Heart left ventricle (tissue), 16 donors: ENCODE results near the gene PLCH1. TPM values are rescaled to one million over a fixed set of nuclear protein-coding genes. Genes with fewer than 3 reads are reported as not detected.

ENCODE experiments used
- ATAC-seq, 4 donors: fragments of 200-7000 bp; cut with Tn5 transposase; one replicate each; pipeline ENCODE4 v1.9.1; 2020 to 2022; ENCODE audit warnings: moderate library complexity in 4 of 4, mild to moderate bottlenecking in 3 of 4, moderate number of reproducible peaks in 1 of 4
- DNase-seq, 5 donors: peaks; one replicate each; pipeline ENCODE4 v3.0.0-alpha.2; 2020
- H3K27ac ChIP-seq, 12 donors: fragments of 200-600 bp; sonication (generic) in 4 of 12; one replicate each; pipeline versions ENCODE4 v1.5.0 to v1.8.0; 2016 to 2022; ENCODE audit warnings: mild to moderate bottlenecking in 2 of 12
- H3K27me3 ChIP-seq, 9 donors: fragments of 200-600 bp; sonication (generic) in 2 of 9; one replicate each; pipeline versions ENCODE4 v1.5.1 to v1.8.0; 2016 to 2022; ENCODE audit warnings: mild to moderate bottlenecking in 3 of 9
- H3K36me3 ChIP-seq, 9 donors: fragments of 200-600 bp; sonication (generic) in 2 of 9; one replicate each; pipeline versions ENCODE4 v1.5.0 to v1.8.0; 2018 to 2022; ENCODE audit warnings: mild to moderate bottlenecking in 2 of 9
- H3K4me1 ChIP-seq, 12 donors: fragments of 200-600 bp; sonication (generic) in 4 of 12; one replicate each; pipeline versions ENCODE4 v1.5.0 to v1.8.0; 2016 to 2022; ENCODE audit warnings: mild to moderate bottlenecking in 3 of 12
- H3K4me3 ChIP-seq, 12 donors: fragments of 200-600 bp; sonication (generic) in 4 of 12; one replicate each; pipeline versions ENCODE4 v1.5.0 to v1.8.0; 2017 to 2022; ENCODE audit warnings: mild to moderate bottlenecking in 9 of 12, moderate library complexity in 4 of 12
- H3K9me3 ChIP-seq, 12 donors: fragments of 200-600 bp; sonication (generic) in 4 of 12; one replicate each; pipeline versions ENCODE4 v1.5.0 to v1.8.0; 2016 to 2022; ENCODE audit warnings: mild to moderate bottlenecking in 1 of 12
- CTCF ChIP-seq, 12 donors: fragments of 200-600 bp; sonication (generic) in 4 of 12; IDR thresholded peaks; one replicate each; pipeline versions ENCODE4 v1.5.0 to v1.8.0; 2018 to 2022; ENCODE audit warnings: antibody characterized with exemption in 12 of 12, mild to moderate bottlenecking in 5 of 12
- POLR2A ChIP-seq, 2 donors: fragments of 450-650 bp; IDR thresholded peaks; one replicate each; pipeline ENCODE4 v1.6.1; 2017; ENCODE audit warnings: antibody characterized with exemption in 2 of 2, mild to moderate bottlenecking in 2 of 2, moderate library complexity in 2 of 2
- WGBS, 4 donors: extraction: QIAGEN DNeasy Blood & Tissue Kit in 2 of 4; methylation state at CpG; one replicate each; pipeline versions ENCODE4 v1.1.5 to v1.1.7; 2013 to 2018; 5-methylcytosine and 5-hydroxymethylcytosine counted together
- intact Hi-C, 10 donors: fragments of 100-400 bp; cut with DNase I; formaldehyde crosslinking; loops; one replicate each; pipeline versions ENCODE4 v1.11.1 to v1.14.2; 2022
- polyA plus RNA-seq, 2 donors: library from polyadenylated mRNA; stranded (reverse); fragments of 200-250 nt; gene quantifications; one replicate each; pipeline ENCODE4 v1.2.3, GENCODE V29; 2013
- total RNA-seq, 9 donors: library from RNA; depleted of rRNA in 2 of 9; stranded (reverse); fragments of >200 nt in 2 of 9; fragmentation: NEBNext Ultra II Directional in 3 of 9; extraction: Animal tissue kit (Norgen Biotek cat#: 25700) in 3 of 9; gene quantifications; one replicate each; pipeline versions ENCODE4 v1.1.0 to v1.2.4, GENCODE V29; 2016 to 2023
- donor health status: ischemic (EF 13 %, LVEDD 7.1; RV severe dilation, severe dysfunction).
- donor health status: healthy with polysubstance abuse.
- donor health status: DM: no; HTN: yes; CAD: no.
- donor health status: DM: no; HTN: no; CAD: no.
- donor health status: ischemic (EF 25% LVEDD 6.9; RV normal size, moderate dysfunction).
- donor health status: ischemic (EF 25% LVEDD 5.7; RV mildly dilated, moderate dysfunction).
- donor health status: healthy.
- donor health status: DM: yes; HTN: yes; CAD: no.
- donor health status: ischemic (EF 35%, LVEDD 5.7; RV mildly dilated, moderate dysfunction).
- donor health status: nonischemic (EF 11% LVEDD 7.7; RV severe dilation, severe dysfunction).
- donor health status: DM: yes; HTN: yes; CAD: no.
- donor health status: PGD.
- donor health status: ischemic (EF 29% LVEDD 5.4; RV normal size, mild dysfunction).
- donor health status: nonischemic (EF 23%, LVEDD 6.1; RV moderate dilation, normal function).

PLCH1 gene
- total and polyA plus RNA-seq, 11 donors = 0.07 to 2.7 (median 0.23) TPM

- no peaks in the 10 kb centered on the region for H3K4me1 ChIP-seq
- no peak for DNase-seq
- intact Hi-C loops = loop anchor here in 3 of 10 donors (5.0 to 10.0 kb wide), 2 partner anchors 372 to 995 kb away; no protein-coding TSS in a partner anchor
- H3K4me3 ChIP-seq = no peak overlapping the region
- TF ChIP-seq CTCF (IDR thresholded peaks at IDR 0.05) (no peak), POLR2A (IDR thresholded peaks at IDR 0.05) (no peak)
- no peaks in the 10 kb centered on the region for H3K36me3 ChIP-seq
- 84 to 89% (median 85%) methylated on average over 4 of the region's 4 CpGs for WGBS, 4 donors
- no peak overlapping the region for H3K27ac ChIP-seq
- H3K27me3 ChIP-seq = no peaks in the 10 kb centered on the region
- no peaks in the 10 kb centered on the region for H3K9me3 ChIP-seq
- no peak for ATAC-seq
These were observed 418.0 kb downstream of the PLCH1 start for GRCh38 chr3:155326901-155327300.

GRCh38 chr3:155326244-155326643 lies 418.6 kb downstream of the PLCH1 start:
- TF ChIP-seq POLR2A (IDR thresholded peaks at IDR 0.05) (no peak), CTCF (IDR thresholded peaks at IDR 0.05) (no peak)
- Histone ChIP-seq H3K36me3 (no peaks in the 10 kb centered on the region), H3K27ac (no peak overlapping the region), H3K4me1 (no peaks in the 10 kb centered on the region), H3K9me3 (no peaks in the 10 kb centered on the region), H3K4me3 (no peak overlapping the region), H3K27me3 (no peaks in the 10 kb centered on the region)
- intact Hi-C loops = loop anchor here in 3 of 10 donors (5.0 to 10.0 kb wide), 2 partner anchors 371 to 994 kb away; no protein-coding TSS in a partner anchor
- DNase-seq (no peak), ATAC-seq (no peak)
- 80 to 86% (median 83%) methylated on average over 5 of the region's 5 CpGs for WGBS, 4 donors

Other genes with a start within 250 kb of the PLCH1 start
- 1 to 10 TPM; 3.4 to 8.8 (median 5.8) TPM for gene C3orf33, start 61.2 kb upstream of the PLCH1 start, total RNA-seq
- 1 to 10 TPM; 2.9 to 3.0 TPM for gene C3orf33, start 61.2 kb upstream of the PLCH1 start, polyA plus RNA-seq
- gene SLC33A1, start 109.4 kb upstream of the PLCH1 start, total RNA-seq = 10 to 100 TPM; 14.6 to 30.5 (median 21.6) TPM
- gene SLC33A1, start 109.4 kb upstream of the PLCH1 start, polyA plus RNA-seq = 10 to 100 TPM in 1 of 2 donors, 1 to 10 TPM in 1; 4.8 to 24.1 TPM
- gene GMPS, start 125.6 kb upstream of the PLCH1 start, total RNA-seq = 10 to 100 TPM; 21.4 to 36.8 (median 32.3) TPM
- gene GMPS, start 125.6 kb upstream of the PLCH1 start, polyA plus RNA-seq = 10 to 100 TPM; 11.9 to 26.9 TPM